GM18519 (cell line): Measurements from ENCODE around the gene DUSP22.
A peak's percentile ranks its signal among the peaks of the same experiment; 100 is the strongest.
"Not testable (repeated sequence)": the region's sequence is repeated elsewhere in the genome, so short reads cannot be mapped to it uniquely, and the experiment has no call there.

ENCODE experiments used
- ATAC-seq: cut with Tn5 transposase; IDR thresholded peaks from one replicate; pipeline ENCODE4 v1.9.1; 2021; ENCODE audit warnings: mild to moderate bottlenecking, moderate library complexity; ENCODE audit not compliant: unreplicated experiment, low FRiP score

Gene DUSP22

GRCh38 chr6:376827-377640 lies 84.7 kb downstream of the DUSP22 start:
- ATAC-seq: no peak

DNA sequence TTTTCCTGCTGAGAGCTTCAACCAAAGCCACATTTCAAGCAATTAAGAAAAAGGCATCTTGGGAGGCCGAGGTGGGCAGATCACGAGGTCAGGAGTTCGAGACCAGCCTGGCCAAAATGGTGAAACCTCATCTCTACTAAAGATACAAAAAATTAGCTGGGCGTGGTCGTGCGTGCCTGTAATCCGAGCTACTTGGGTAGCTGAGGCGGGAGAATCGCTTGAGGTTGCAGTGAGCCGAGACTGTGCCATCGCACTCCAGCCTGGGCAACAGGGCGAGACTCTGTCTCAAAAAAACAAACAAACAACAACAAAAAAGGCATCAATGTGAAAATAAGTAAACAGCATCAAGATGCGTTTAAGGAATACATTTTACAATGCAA lies 85.3 kb downstream of the DUSP22 start:
- not testable (repeated sequence) for ATAC-seq

DNA sequence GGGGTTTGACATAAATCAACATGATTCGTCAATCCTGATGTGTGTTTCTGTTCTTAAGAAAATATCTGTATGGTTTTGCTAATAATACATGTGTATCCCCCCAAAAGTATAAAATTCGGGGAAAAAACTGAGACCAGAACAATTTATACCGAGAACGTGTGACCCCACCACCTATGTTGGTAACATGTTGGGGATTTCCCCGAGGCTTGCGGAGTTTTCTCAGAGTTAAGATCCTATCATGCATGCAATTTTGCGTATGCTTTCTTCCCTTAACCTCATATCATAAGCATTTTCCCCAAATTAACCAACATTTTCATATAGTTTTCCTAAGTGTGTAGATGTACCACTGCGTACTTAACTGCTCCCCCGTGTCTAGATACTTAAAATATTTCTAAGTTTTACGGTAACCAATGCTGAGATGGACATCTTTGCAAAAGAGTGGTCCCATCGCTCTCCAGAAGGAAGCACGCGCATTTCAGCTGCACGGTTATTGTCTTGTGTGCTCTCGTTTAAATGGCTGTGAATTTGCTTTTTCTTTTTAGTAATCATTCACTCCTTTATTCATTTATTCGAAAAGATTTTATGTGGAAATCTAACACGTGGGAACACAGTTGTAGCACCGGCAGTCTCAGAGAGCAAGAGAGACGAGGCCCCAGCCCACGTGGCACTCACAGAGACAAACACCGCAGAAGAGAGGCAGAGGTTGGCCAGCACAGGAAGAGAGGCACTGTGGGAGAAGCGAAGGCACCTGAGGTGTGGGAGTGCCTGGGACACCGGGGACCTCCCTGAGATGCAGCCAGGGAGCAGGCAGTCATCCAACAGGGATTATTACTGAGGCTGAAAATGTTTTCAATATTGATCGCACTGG lies 86.0 kb downstream of the DUSP22 start:
- ATAC-seq: no peak

GRCh38 chr6:378958-379409 lies 86.7 kb downstream of the DUSP22 start:
- no peak for ATAC-seq

DNA sequence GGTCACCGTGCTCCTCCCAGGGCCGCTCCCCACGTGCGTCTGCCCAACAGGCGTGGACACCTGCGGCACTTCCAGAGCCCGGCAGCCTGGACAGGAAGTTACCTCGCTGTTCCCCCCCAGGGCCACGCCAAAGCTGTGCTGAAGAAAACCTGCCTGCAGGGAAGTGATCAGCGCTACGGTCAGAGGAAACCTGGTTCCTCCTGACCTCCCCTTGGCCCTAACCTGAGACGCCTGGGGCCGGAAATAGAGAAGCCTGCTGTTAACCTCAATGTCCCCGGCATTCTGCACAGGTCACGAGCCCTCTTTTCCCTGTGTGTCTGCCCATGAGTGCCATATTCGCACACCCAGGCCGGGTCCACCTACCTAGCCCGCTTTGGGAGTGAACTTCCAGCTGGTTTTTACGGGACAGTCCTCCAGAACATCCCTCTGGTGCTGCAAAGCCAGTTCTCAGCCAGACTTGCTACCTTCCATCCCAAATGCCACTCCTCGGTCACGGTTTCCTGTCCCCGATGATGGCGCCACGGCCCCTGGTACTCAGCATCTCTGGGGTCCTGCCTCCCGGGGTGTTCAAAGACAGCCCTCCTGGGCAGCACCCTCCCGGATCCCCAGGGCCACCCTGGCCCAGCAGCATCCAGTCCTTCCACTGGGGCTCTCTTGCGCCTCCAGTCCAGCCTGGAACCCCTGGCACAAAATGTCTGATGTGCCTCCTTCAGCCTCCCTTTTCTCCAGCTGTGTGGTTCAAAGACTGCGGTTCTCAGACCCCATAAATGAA lies 87.3 kb downstream of the DUSP22 start:
- ATAC-seq: no peak

DNA sequence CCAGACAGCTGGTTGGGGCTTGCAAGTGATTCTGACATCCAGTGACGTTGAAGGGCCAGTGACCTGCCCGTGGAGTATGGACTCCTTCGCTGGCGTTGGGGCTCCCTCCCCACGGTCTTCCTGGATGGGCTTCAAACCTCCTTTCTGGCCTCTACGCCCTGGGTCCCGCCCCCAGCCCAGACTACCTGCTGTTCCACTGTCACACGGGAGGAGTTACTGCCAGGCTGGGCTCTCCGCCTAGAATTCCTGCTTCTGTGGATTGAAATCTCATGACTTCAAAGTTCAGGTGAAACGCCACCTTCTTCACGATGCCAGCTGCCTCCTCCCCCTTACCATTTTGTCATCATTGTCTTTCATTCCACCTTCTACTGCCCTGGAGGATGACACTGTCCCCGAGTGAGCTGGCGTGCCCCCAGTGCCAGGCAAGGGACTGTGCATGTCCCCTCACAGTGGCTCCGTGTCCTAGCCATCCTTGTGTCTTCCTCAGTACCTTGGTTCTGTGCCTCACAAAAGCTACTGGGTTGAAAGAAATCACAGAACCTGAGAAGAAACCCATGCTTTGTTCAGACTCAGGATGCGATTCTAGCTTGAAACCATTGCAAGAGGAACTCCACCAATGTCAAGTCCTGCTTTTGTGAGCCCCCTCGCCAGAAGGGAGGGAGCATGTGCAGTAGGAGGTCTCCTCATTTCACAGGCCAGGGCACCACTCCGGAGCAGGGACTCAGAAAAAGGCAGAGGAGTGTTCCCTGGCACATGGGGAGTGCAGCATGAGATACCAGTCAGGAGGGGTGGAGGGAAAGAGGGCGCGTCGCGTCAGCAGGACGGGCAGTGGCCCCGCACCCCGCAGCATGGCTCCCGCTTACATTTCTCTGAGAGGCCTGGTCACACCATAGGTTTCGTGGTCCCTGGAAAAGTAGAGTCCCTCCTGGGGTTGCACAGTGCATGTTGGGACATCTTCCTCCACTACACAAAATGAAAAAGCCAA lies 88.2 kb downstream of the DUSP22 start:
- ATAC-seq: no peak

DNA sequence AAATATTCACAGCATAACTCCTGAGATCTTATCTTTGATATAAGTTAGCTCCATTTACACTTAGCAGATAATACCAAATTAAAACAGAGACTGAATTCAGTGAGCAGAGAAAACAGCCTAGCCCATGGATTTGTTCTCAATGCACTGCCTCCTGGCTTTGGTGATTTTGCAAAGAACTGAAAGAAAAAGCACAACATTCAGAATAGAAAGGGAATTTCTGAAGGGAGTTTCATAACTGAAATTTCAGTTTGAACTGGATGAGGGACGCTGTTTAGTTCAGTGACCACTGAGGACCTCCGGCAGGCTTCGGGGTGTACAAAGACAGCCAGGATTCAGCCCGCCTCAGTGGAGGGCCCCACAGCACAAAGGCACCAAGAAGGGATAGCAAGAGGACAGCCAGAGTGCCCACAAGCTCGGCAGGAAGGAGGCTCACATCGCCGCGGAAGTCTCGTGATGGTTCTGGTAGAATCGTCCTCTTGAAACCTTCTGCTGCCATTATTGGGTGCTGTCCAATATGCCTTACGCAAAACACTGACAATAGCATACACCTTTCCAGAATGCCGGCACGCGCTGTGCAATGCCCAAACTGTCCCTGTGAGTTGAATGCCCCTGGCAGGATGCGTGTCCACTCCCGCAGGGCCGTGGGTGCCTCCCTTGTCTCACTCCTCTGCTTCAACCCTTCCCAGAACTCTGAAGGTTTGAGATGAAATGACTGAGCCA lies 89.6 kb downstream of the DUSP22 start:
- no peak for ATAC-seq

DNA sequence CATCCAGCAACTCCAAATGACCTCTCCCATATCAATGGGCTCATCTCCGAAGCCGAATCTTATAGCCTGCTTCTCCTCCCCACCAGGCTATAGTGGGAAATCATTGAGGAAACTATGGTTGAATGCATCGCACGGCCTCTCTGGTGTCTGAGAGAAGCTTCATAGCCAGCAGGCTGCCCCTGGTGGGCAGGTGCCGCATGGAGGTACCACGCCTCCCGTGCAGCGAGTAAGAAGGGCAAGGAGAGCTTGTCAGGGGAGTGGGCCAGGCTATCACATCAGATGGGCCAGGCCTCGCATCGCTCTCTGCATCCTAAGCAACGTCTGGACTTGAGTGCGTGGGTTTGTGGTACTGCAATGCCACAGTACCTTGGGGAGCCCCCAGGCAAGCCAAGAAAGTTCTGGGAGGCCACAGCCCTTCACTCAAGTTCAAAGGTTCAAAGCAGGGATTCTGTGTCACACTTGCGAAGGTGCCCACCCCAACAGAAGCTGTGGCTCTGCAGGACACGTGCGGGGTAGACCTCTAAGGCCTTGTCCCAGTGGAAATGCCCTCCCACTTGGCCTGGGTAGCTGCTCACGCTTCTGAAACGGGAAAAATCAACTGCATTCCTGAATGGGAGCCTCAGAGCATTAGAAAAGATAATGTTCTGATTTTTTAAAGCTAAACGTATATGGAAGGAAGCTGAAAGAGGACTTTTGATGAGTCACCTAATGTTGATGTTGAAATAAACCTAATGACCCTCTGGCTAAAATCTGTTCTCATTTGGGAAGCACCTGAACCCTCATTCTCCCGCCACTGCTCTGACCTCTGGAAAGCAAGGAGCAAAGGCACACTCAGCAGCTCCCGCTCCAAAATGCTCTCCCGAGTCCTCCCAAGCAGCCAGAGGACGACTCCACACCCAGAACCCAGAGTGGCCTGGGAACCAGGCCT lies 90.9 kb downstream of the DUSP22 start:
- ATAC-seq: no peak

GRCh38 chr6:383856-384255 lies 91.6 kb downstream of the DUSP22 start:
- no peak for ATAC-seq

DNA sequence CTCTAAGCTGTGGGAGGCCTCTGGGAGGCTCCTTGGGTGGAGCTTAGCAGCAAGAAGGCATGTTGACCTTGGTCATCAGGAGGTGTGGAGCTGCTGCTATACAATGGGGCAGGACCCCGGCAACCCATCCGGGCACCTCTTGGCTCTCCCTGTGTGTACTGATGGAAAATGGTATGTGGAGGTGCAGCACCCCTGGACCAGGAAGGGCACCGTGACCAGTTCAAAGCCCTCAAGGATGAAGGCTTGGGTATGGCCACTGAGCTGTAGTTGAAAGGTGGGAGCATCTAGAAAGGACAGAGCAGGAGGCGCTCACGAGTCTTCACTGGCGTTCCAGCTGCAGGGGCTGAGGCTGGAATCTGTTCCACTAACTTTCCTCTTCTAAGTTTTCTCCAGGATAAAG lies 92.6 kb downstream of the DUSP22 start:
- no peak for ATAC-seq

DNA sequence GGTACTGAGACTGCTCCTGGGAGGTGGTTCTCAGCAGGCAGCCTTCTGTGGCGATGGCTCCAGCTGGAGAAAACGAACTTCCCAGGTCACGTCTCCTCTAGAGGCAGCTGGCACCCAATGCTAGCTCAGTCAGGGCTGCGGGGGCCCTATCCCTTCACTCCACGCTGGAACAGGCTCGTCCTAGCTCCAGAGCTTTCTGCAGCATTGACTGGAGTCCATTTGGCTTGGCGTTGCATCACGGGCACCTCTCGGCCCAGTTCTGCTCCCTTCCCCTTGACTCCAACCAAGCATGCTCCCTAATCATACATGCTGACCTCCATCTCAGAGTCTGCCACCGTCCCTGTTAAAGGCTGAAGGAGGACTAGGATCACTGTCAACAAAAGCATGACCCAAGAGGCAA lies 93.3 kb downstream of the DUSP22 start:
- ATAC-seq: no peak

DNA sequence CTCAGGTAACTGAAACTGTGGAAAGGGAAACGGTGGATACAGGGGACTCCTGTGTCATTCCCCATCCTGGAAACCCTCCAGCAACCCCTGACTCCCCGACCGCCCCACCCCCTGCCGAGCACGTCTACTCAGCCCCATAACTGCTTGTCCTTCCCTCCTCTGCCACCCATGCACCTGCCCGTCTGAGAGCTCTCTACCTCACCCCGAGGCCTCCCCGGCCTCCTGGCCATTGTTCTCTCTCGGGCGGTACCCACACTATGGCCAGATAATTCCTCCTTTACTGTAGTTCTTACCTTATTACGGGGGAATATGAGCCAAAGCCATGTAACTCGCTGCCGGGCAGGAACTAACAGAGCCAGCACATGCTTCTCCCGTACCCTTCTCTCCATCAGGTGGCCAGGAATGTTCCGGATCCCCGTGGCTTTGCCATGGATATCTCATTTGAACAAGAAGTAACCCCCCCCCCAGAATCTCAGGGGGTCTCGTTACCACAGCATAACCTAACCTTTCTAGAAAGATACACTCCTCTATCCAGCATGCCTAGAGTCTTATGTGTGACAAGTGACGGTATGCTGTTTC lies 94.5 kb downstream of the DUSP22 start:
- no peak for ATAC-seq

- no peak for ATAC-seq
Observed at GRCh38 chr6:387293-387741, 95.0 kb downstream of the DUSP22 start.

GRCh38 chr6:388202-388903 lies 96.1 kb downstream of the DUSP22 start:
- no peak for ATAC-seq

GRCh38 chr6:389143-389542 lies 96.9 kb downstream of the DUSP22 start:
- ATAC-seq: no peak

GRCh38 chr6:389622-390021 lies 97.3 kb downstream of the DUSP22 start:
- ATAC-seq: peak; percentile 34
